K562 (cell line): ENCODE measurements around the gene DLGAP1. TPM values are rescaled to one million over a fixed set of nuclear protein-coding genes. Genes with fewer than 3 reads are reported as not detected.
A peak's percentile ranks its signal among the peaks of the same experiment; 100 is the strongest.

Experiments
- ATAC-seq: fragments of 200-7000 bp; cut with Tn5 transposase; 3 replicates; pipeline ENCODE4 v1.9.1; 2020; ENCODE audit warnings: moderate library complexity
- BruUV-seq: library from RNA; stranded (reverse); fragments of 400-500 nt; replicated peaks from 2 replicates; lab custom pipeline; 2021; lab: Mats Ljungman, UMichigan
- CTCF ChIA-PET: fragments of 300-600 bp; formaldehyde crosslinking; extraction: SDS; loops from one replicate; lab custom pipeline; 2021; ENCODE audit warnings: low intra/inter-chr PET ratio; lab: Yijun Ruan, JAX
- POLR2A ChIA-PET: fragments of 300-600, 350-650 bp; sonication (Branson Sonifier 250); formaldehyde crosslinking; extraction: SDS; loops from one replicate; lab custom pipeline; 2021; ENCODE audit warnings: antibody characterized with exemption, inconsistent platforms; lab: Yijun Ruan, JAX
- DNase-seq, 4 experiments: peaks; one replicate each; pipeline versions ENCODE4 v3.0.0 to v3.0.0-alpha.2; 2011 to 2018; ENCODE audit warnings: low spot score in 3 of 4, mixed read lengths in 3 of 4; ENCODE audit errors: extremely low read depth in 1 of 4
- FAIRE-seq: peaks from 2 replicates; lab custom pipeline; 2011; peaks lifted over from hg19 to GRCh38; lab: Jason Lieb, UNC
- H2AFZ ChIP-seq: 2 replicates; pipeline ENCODE4 v1.6.0; 2011; ENCODE audit warnings: low read depth, low read length, control low read depth, inconsistent platforms
- H3K27ac ChIP-seq: fragments of 200-600 bp; 3 replicates; pipeline ENCODE4 v1.8.0; 2011; ENCODE audit warnings: low read depth, mild to moderate bottlenecking, control low read depth, inconsistent platforms, low read length, moderate library complexity, mixed read lengths; ENCODE audit errors: extremely low read depth
- H3K27me3 ChIP-seq, 2 experiments: fragments of 300-600 bp in 1 of 2; 2 replicates in 1 of 2; 3 replicates in 1 of 2; pipeline versions ENCODE4 v1.6.0 to v1.8.0; 2011; ENCODE audit warnings: inconsistent platforms in 2 of 2, low read length in 2 of 2, mild to moderate bottlenecking in 1 of 2, mixed read lengths in 1 of 2, moderate library complexity in 1 of 2; ENCODE audit not compliant: control insufficient read depth in 2 of 2, insufficient read depth in 2 of 2
- H3K36me3 ChIP-seq: fragments of 300-600 bp; 3 replicates; pipeline ENCODE4 v1.8.0; 2011; ENCODE audit warnings: mild to moderate bottlenecking, low read length, inconsistent platforms; ENCODE audit not compliant: control insufficient read depth, insufficient read depth
- H3K4me1 ChIP-seq, 2 experiments: fragments of 200-600 bp in 1 of 2; replicated peaks in 1 of 2; 2 replicates in 1 of 2; 3 replicates in 1 of 2; pipeline versions ENCODE4 v1.5.1 to v1.8.0; 2011; ENCODE audit warnings: inconsistent platforms in 2 of 2, low read length in 2 of 2, mild to moderate bottlenecking in 1 of 2, mixed read lengths in 1 of 2, moderate library complexity in 1 of 2; ENCODE audit not compliant: control insufficient read depth in 2 of 2, insufficient read depth in 2 of 2
- H3K4me2 ChIP-seq: 2 replicates; pipeline ENCODE4 v1.6.1; 2011; ENCODE audit warnings: low read length, control low read depth, inconsistent platforms, mixed read lengths; ENCODE audit not compliant: insufficient read depth
- H3K4me3 ChIP-seq: fragments of 200-600 bp; sonication (generic), shearing (Covaris generic); 2 replicates; pipeline ENCODE4 v1.5.1; 2016; ENCODE audit warnings: control low read depth, inconsistent platforms
- H3K79me2 ChIP-seq: fragments of 200-600 bp; 3 replicates; pipeline ENCODE4 v1.8.0; 2011; ENCODE audit warnings: low read length, inconsistent platforms; ENCODE audit not compliant: control insufficient read depth, insufficient read depth
- H3K9ac ChIP-seq, 2 experiments: 2 replicates each; pipeline versions ENCODE4 v1.6.0 to v1.6.1; 2011; ENCODE audit warnings: low read depth in 2 of 2, low read length in 2 of 2, control low read depth in 1 of 2, inconsistent platforms in 1 of 2, mild to moderate bottlenecking in 1 of 2, mixed read lengths in 1 of 2; ENCODE audit not compliant: insufficient read depth in 1 of 2
- H3K9me1 ChIP-seq: one replicate; pipeline ENCODE4 v1.6.0; 2011; ENCODE audit warnings: inconsistent platforms, mild to moderate bottlenecking, low read length, moderate library complexity; ENCODE audit not compliant: control insufficient read depth, insufficient read depth
- H3K9me3 ChIP-seq: replicated peaks from 2 replicates; pipeline ENCODE4 v1.5.1; 2011; ENCODE audit warnings: low read depth, low read length, inconsistent platforms; ENCODE audit not compliant: control insufficient read depth, insufficient read depth
- H4K20me1 ChIP-seq: replicated peaks from 2 replicates; pipeline ENCODE4 v1.6.1; 2011; ENCODE audit warnings: low read length, inconsistent platforms, mixed read lengths; ENCODE audit not compliant: control insufficient read depth, insufficient read depth
- MECOM ChIP-seq: fragments of 250-450 bp; sonication (Bioruptor Pico); IDR thresholded peaks from 2 replicates; pipeline ENCODE4 v1.8.0; 2022; ENCODE audit warnings: inconsistent platforms
- ZKSCAN1 ChIP-seq: fragments of 150-350 bp; IDR thresholded peaks from 2 replicates; pipeline ENCODE4 v1.6.1; 2016; ENCODE audit warnings: low read depth, low read length
- ZNF12 ChIP-seq: sonication (generic); formaldehyde crosslinking; IDR thresholded peaks from 2 replicates; pipeline ENCODE4 v1.4.0; 2020; ENCODE audit warnings: mild to moderate bottlenecking, missing genetic modification reagents
- ZNF224 ChIP-seq: sonication (generic); formaldehyde crosslinking; IDR thresholded peaks from 2 replicates; pipeline ENCODE4 v1.8.0; 2022; ENCODE audit warnings: mild to moderate bottlenecking, missing genetic modification reagents
- WGBS: fragments of 100-300 bp; shearing (Covaris generic); methylation state at CpG from one replicate; pipeline ENCODE4 v1.1.6; 2016; ENCODE audit warnings: low coverage, mixed read lengths; ENCODE audit not compliant: insufficient coverage; ENCODE audit errors: missing lambda C conversion rate; 5-methylcytosine and 5-hydroxymethylcytosine counted together
- in situ Hi-C: fragments of 300-500 bp; cut with MboI; formaldehyde crosslinking; loops from 4 replicates; pipeline ENCODE4 v1.15.0; 2018; ENCODE audit warnings: inconsistent platforms, mixed read lengths
- intact Hi-C: fragments of 100-400 bp; cut with micrococcal nuclease; formaldehyde crosslinking; loops from 2 replicates; pipeline ENCODE4 v1.14.2; 2022
- polyA plus RNA-seq, 8 experiments: library from polyadenylated mRNA; depleted of rRNA in 4 of 8; stranded (reverse) in 5 of 8; unstranded in 3 of 8; fragments of >200 nt; fragmentation: Nextera tagmentation in 2 of 8; fragmentation: Illumina TruSeq in 1 of 8; extraction: Ambion mirVana in 2 of 8; extraction: Trizol in 1 of 8; gene quantifications; 2 replicates each; pipeline versions ENCODE4 v1.2.1 to v1.2.3, GENCODE V29; 2011 to 2014; ENCODE audit warnings: inconsistent platforms in 1 of 8, missing spikeins in 1 of 8
- total RNA-seq, 7 experiments: library from RNA; depleted of rRNA in 6 of 7; stranded (reverse); fragments of >200 nt in 6 of 7; fragmentation: Illumina TruSeq in 2 of 7; extraction: Trizol in 2 of 7; gene quantifications; 2 replicates each; pipeline versions ENCODE4 v1.2.1 to v1.2.3, GENCODE V29; 2011 to 2021; ENCODE audit warnings: low replicate concordance in 1 of 7

DLGAP1 gene
- total and polyA plus RNA-seq, 9 of the 15 experiments (the other 6 are each of a cell fraction or from before 2014, with no cell fraction given): 0.04 to 0.22 (median 0.08) TPM

- 0 out of 2 replicates have a peak, but pooled peaks have one; percentile 14 for TF ChIP-seq ZKSCAN1
- no peak for TF ChIP-seq MECOM
- TF ChIP-seq ZNF12 (CRISPR knock-in tag): no peak
- no peak for TF ChIP-seq ZNF224 (CRISPR knock-in tag)
- H3K27ac ChIP-seq: no peak overlapping the region
- H3K9ac ChIP-seq: peak overlapping the region in 1 of 2 experiments; percentile 29; a peak in 1 of 4 replicates
- ChIA-PET CTCF (no interaction called here), POLR2A (interaction anchor here (2.1 kb wide), 1 partner anchor 10 kb away, joined by 7 read pairs; no protein-coding TSS in a partner anchor)
- peaks cover 0 to 9% of the 10 kb centered on the region in 2 experiments; a peak in 4 of 5 replicates for H3K4me1 ChIP-seq
- no peak overlapping the region for H3K4me3 ChIP-seq
- H3K9me1 ChIP-seq: no peaks in the 10 kb centered on the region
- no peaks in the 10 kb centered on the region for H3K27me3 ChIP-seq
- H2AFZ ChIP-seq: peak overlapping the region; percentile 21
- FAIRE-seq: no peak
- intact Hi-C loops: no loop called here
- no peak; the same call in 2 of the 3 replicates for ATAC-seq
- H4K20me1 ChIP-seq: no peaks in the 10 kb centered on the region
- BruUV-seq: no TSS peak
- no peaks in the 10 kb centered on the region for H3K36me3 ChIP-seq
- no peak overlapping the region for H3K4me2 ChIP-seq
- H3K9me3 ChIP-seq: no peaks in the 10 kb centered on the region
- DNase-seq: no peak
- WGBS: 35% methylated on average over 7 of the region's 7 CpGs
- no peaks in the 10 kb centered on the region for H3K79me2 ChIP-seq
- in situ Hi-C loops: no loop called here
Observed at GRCh38 chr18:3486512-3486911, 968.6 kb downstream of the DLGAP1 start.
